Astrocyte of the spinal cord (primary cell): Measurements from ENCODE around the gene GPRC5A.

Source experiments
- DNase-seq: peaks from one replicate; pipeline ENCODE4 v3.0.0; 2011; ENCODE audit warnings: low read depth, low spot score
- H3K4me3 ChIP-seq: 2 replicates; pipeline ENCODE4 v1.5.1; 2011; ENCODE audit warnings: low read depth, mild to moderate bottlenecking, low read length, moderate library complexity
- CTCF ChIP-seq: IDR thresholded peaks from 2 replicates; pipeline ENCODE4 v1.5.1; 2012; ENCODE audit warnings: low read depth, mild to moderate bottlenecking, low read length, inconsistent platforms
- in situ Hi-C: cut with HindIII; loops from 2 replicates; pipeline ENCODE4 v1.10.0; 2017; ENCODE audit warnings: low sequenced_read_pairs

GPRC5A gene

GRCh38 chr12:12945591-12945990 lies 54.2 kb downstream of the GPRC5A start:
- in situ Hi-C loops: no loop called here
- no peak for DNase-seq
- no peak for TF ChIP-seq CTCF
- no peak overlapping the region for H3K4me3 ChIP-seq

GRCh38 chr12:12946686-12947355 lies 55.5 kb downstream of the GPRC5A start:
- H3K4me3 ChIP-seq: no peak overlapping the region
- no peak for DNase-seq
- in situ Hi-C loops: no loop called here
- no peak for TF ChIP-seq CTCF

GRCh38 chr12:12947902-12948301 lies 56.5 kb downstream of the GPRC5A start:
- in situ Hi-C loops: no loop called here
- no peak for DNase-seq
- TF ChIP-seq CTCF: no peak
- no peak overlapping the region for H3K4me3 ChIP-seq

- no peak overlapping the region for H3K4me3 ChIP-seq
- in situ Hi-C loops: no loop called here
- TF ChIP-seq CTCF: no peak
- DNase-seq: no peak
Observed at GRCh38 chr12:12951504-12951903, 60.1 kb downstream of the GPRC5A start.

- no peak for TF ChIP-seq CTCF
- no peak within 1 kb of the TSS for H3K4me3 ChIP-seq
- DNase-seq: no peak
- in situ Hi-C loops: no loop called here
Observed at GRCh38 chr12:12952036-12952435, 60.7 kb downstream of the GPRC5A start, which contains the start of gene GPRC5D. Gene GPRC5D (minus strand): TSS chr12:12952170. CDS start chr12:12950384, 1,786 bp downstream.

GRCh38 chr12:12954356-12954755 lies 63.0 kb downstream of the GPRC5A start:
- H3K4me3 ChIP-seq: no peak overlapping the region
- in situ Hi-C loops: no loop called here
- TF ChIP-seq CTCF: no peak
- DNase-seq: no peak
